OCI-LY3 (cell line): ENCODE data around the gene NME9.
A peak's percentile ranks its signal among the peaks of the same experiment; 100 is the strongest.

ENCODE experiments used
- H2AFZ ChIP-seq: fragments of 200-600, 300-600 bp; shearing (Covaris generic); 2 replicates; pipeline ENCODE4 v1.6.0; 2014; ENCODE audit warnings: antibody characterized with exemption, low read depth, low read length
- H3K27ac ChIP-seq: fragments of 200-600, 300-600 bp; sonication (generic); 2 replicates; pipeline ENCODE4 v1.5.1; 2014; ENCODE audit warnings: mild to moderate bottlenecking, low read length, moderate library complexity, mixed read lengths
- H3K27me3 ChIP-seq: fragments of 200-600, 300-600 bp; sonication (generic); 2 replicates; pipeline ENCODE4 v1.6.1; 2014; ENCODE audit warnings: low read depth, low read length, mixed read lengths
- H3K36me3 ChIP-seq: fragments of 200-600, 300-600 bp; sonication (generic); replicated peaks from 2 replicates; pipeline ENCODE3; 2014; ENCODE audit warnings: low read depth, low read length, mixed read lengths
- H3K4me1 ChIP-seq: fragments of 300-600, 200-600 bp; sonication (generic); 2 replicates; pipeline ENCODE4 v1.6.1; 2014; ENCODE audit warnings: low read length, mixed read lengths
- H3K4me2 ChIP-seq: fragments of 200-600, 300-600 bp; sonication (generic); 2 replicates; pipeline ENCODE4 v1.6.1; 2014; ENCODE audit warnings: low read length, mixed read lengths
- H3K4me3 ChIP-seq: fragments of 300-600, 200-600 bp; sonication (generic); 2 replicates; pipeline ENCODE4 v1.5.1; 2014; ENCODE audit warnings: antibody characterized with exemption, mild to moderate bottlenecking, low read length, moderate library complexity
- H3K79me2 ChIP-seq: fragments of 300-600, 200-600 bp; shearing (Covaris generic); 2 replicates; pipeline ENCODE4 v1.6.1; 2014; ENCODE audit warnings: mild to moderate bottlenecking, low read length, mixed read lengths
- H3K9ac ChIP-seq: fragments of 300-600, 200-600 bp; shearing (Covaris generic); 2 replicates; pipeline ENCODE4 v1.6.0; 2014; ENCODE audit warnings: mild to moderate bottlenecking, low read length, moderate library complexity
- H3K9me3 ChIP-seq: fragments of 200-600, 300-600 bp; shearing (Covaris generic); 2 replicates; pipeline ENCODE4 v1.6.1; 2014; ENCODE audit warnings: low read length, mixed read lengths; ENCODE audit not compliant: insufficient read depth
- H4K20me1 ChIP-seq: fragments of 200-600, 300-600 bp; sonication (generic); 2 replicates; pipeline ENCODE4 v1.6.1; 2016; ENCODE audit warnings: low read length, mixed read lengths; ENCODE audit not compliant: insufficient read depth
- EZH2phosphoT487 ChIP-seq: fragments of 200-600 bp; shearing (Covaris generic); IDR thresholded peaks from 2 replicates; pipeline ENCODE4 v1.6.1; 2018; ENCODE audit warnings: antibody characterized with exemption, mixed run types, low read depth
- TF ChIP-seq, protein P1 (sequence below): fragments of 200-600, 300-600 bp; sonication (generic); IDR thresholded peaks from 2 replicates; pipeline ENCODE4 v1.5.1; 2014; ENCODE audit warnings: antibody characterized with exemption, low read length, low read depth

The NME9 gene

DNA sequence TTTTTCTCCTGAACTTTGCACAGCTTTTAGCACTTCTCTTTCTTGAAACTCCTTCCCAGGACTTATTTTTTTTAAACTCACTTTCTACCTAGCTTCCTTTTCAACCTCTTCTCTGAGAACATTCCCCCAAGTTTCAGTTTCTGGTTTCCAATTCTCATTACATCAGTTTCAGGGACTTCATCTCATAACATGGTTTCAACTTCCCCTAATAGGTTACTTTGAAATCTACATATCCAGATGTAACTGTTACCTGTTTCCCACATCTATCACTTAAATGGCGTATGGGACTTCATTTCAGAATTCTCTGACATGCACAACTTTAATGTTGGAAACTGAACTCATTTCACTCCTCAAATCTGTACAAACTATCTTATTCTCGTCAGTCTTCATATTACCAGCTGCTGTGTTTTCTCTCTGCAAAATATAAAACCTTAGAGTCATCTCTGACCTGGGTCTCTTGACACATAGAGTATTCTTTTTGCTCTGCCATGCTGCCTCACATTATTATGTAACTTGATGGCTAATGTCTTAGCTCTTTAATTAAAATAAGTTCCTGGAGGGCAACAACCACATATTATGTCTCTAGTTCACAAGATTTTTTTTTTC, 58.4 kb downstream of the NME9 start:
- H2AFZ ChIP-seq, result no peak overlapping the region
- H3K4me2 ChIP-seq, result peak overlapping the region; percentile 52

DNA sequence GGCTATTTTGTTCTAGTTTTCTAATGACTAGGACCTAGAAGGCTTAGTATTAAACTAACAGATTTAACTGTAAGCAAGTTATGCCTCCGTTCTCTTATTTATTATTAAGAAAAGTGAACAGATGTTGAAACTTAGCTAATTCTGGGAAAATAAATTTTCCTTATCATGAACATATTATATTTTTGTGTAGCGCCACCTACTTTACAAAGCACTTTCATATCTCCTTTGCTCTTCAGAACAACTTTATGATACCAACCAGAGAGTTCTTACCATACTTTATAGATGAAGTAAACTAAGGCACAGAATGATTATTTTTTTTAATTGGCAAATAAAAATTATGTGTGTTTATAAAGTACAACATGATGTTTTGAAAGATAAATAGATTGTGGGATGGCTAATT, 59.4 kb downstream of the NME9 start:
- Histone ChIP-seq H3K27ac (no peak overlapping the region), H3K9me3 (no peaks in the 10 kb centered on the region), H3K4me2 (0 out of 2 replicates have a peak overlapping the region, but pooled peaks have one; percentile 5), H4K20me1 (0 out of 2 replicates have a peak, but pooled peaks cover 4% of the 10 kb centered on the region), H3K79me2 (no peaks in the 10 kb centered on the region), H3K4me1 (peaks cover 23% of the 10 kb centered on the region), H3K36me3 (peaks cover 22% of the 10 kb centered on the region), H3K27me3 (no peaks in the 10 kb centered on the region), H3K4me3 (no peak overlapping the region), H2AFZ (no peak overlapping the region), H3K9ac (no peak overlapping the region)
- TF ChIP-seq, protein P1, sequence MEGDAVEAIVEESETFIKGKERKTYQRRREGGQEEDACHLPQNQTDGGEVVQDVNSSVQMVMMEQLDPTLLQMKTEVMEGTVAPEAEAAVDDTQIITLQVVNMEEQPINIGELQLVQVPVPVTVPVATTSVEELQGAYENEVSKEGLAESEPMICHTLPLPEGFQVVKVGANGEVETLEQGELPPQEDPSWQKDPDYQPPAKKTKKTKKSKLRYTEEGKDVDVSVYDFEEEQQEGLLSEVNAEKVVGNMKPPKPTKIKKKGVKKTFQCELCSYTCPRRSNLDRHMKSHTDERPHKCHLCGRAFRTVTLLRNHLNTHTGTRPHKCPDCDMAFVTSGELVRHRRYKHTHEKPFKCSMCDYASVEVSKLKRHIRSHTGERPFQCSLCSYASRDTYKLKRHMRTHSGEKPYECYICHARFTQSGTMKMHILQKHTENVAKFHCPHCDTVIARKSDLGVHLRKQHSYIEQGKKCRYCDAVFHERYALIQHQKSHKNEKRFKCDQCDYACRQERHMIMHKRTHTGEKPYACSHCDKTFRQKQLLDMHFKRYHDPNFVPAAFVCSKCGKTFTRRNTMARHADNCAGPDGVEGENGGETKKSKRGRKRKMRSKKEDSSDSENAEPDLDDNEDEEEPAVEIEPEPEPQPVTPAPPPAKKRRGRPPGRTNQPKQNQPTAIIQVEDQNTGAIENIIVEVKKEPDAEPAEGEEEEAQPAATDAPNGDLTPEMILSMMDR, result peak; percentile 51
- no peak for TF ChIP-seq EZH2phosphoT487

More for the DNA sequence above, 58.4 kb downstream of the NME9 start:
- TF ChIP-seq, protein P1, result no peak
- TF ChIP-seq EZH2phosphoT487, result no peak
- Histone ChIP-seq H3K27me3 (no peaks in the 10 kb centered on the region), H3K4me3 (peak overlapping the region; percentile 23; the same call in 1 of the 2 replicates), H3K36me3 (peaks cover 24% of the 10 kb centered on the region), H3K9ac (no peak overlapping the region), H4K20me1 (0 out of 2 replicates have a peak, but pooled peaks cover 4% of the 10 kb centered on the region), H3K4me1 (peaks cover 23% of the 10 kb centered on the region), H3K79me2 (no peaks in the 10 kb centered on the region), H3K27ac (peak overlapping the region; percentile 60), H3K9me3 (no peaks in the 10 kb centered on the region)

GRCh38 chr3:138267083-138267482, 62.6 kb downstream of the NME9 start:
- H3K9ac ChIP-seq, result no peak overlapping the region
- TF ChIP-seq, protein P1, result no peak
- no peak for TF ChIP-seq EZH2phosphoT487

DNA sequence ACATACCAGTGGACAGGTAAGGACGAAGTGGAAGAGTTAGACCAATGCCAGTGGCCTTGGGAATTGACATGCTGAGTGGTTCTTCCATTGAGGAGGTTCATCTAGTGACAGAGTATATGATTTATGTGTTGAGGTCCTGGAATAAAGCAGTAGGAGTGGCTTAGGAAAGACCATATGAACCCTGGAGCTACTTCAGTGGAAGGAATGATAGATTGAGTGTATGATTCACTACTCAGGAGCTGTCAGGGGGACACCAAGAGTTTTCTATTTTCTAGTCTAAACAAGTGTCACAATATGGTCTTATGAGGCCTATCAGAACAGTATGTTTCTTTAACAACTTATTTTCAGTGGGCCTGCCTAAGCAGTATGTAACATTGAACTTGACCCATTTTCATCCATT, 63.9 kb downstream of the NME9 start:
- Histone ChIP-seq H3K9me3 (no peaks in the 10 kb centered on the region), H3K4me1 (peaks cover 10% of the 10 kb centered on the region), H3K4me3 (no peak overlapping the region), H3K4me2 (no peak overlapping the region), H3K27ac (no peak overlapping the region), H3K9ac (no peak overlapping the region), H3K27me3 (no peaks in the 10 kb centered on the region), H2AFZ (no peak overlapping the region), H3K36me3 (peaks cover 9% of the 10 kb centered on the region), H3K79me2 (no peaks in the 10 kb centered on the region), H4K20me1 (peaks cover 5% of the 10 kb centered on the region; the same call in 1 of the 2 replicates)
- no peak for TF ChIP-seq EZH2phosphoT487
- TF ChIP-seq, protein P1, result no peak

More at GRCh38 chr3:138267083-138267482, 62.6 kb downstream of the NME9 start:
- Histone ChIP-seq H3K27me3 (no peaks in the 10 kb centered on the region), H3K9me3 (no peaks in the 10 kb centered on the region), H3K4me1 (peaks cover 23% of the 10 kb centered on the region), H3K27ac (no peak overlapping the region), H2AFZ (no peak overlapping the region), H4K20me1 (peaks cover 9% of the 10 kb centered on the region; the same call in 1 of the 2 replicates), H3K4me2 (no peak overlapping the region), H3K36me3 (peaks cover 11% of the 10 kb centered on the region), H3K79me2 (no peaks in the 10 kb centered on the region), H3K4me3 (no peak overlapping the region)
